GDM1 (cell line): ENCODE measurements around the gene IKZF4.

ENCODE experiments used
- DNase-seq: peaks from one replicate; lab custom pipeline; 2025; lab: John Stamatoyannopoulos, UW

Gene IKZF4

DNA sequence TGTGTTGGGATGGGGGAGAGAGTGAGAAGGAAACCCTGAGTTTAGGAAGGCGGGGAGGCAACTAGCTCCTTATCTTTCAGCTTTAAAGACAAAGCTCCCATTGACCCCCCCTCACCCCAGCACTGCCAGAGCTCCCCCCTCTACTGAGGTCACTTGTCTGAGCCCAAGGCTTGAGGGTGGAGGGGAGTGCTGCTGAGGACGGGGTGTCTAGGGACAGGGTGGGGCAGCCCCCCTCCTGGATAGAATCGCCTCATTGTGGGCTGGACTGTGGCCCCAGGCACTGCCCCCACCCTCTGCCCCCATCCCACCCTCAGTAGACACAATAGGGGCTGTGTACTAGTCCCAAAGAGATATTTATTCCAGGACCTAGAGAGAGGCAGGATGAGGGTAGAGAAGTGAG lies 62.1 kb downstream of the IKZF4 start:
- DNase-seq = no peak

DNA sequence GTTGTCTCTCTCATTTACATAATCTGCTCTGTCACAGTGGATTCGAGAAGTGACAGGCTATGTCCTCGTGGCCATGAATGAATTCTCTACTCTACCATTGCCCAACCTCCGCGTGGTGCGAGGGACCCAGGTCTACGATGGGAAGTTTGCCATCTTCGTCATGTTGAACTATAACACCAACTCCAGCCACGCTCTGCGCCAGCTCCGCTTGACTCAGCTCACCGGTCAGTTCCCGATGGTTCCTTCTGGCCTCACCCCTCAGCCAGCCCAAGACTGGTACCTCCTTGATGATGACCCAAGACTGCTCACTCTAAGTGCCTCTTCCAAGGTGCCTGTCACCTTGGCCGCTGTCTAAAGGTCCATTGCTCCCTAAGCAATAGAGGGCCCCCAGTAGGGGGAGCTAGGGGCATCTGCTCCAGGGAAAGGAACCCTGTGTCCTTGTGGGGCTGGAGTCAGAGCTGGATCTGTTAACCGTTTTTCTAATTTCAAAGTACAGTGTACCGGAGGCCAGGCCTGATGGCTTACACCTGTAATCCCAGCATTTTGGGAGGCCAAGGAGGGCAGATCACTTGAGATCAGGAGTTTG lies 64.2 kb downstream of the IKZF4 start:
- no peak for DNase-seq

DNA sequence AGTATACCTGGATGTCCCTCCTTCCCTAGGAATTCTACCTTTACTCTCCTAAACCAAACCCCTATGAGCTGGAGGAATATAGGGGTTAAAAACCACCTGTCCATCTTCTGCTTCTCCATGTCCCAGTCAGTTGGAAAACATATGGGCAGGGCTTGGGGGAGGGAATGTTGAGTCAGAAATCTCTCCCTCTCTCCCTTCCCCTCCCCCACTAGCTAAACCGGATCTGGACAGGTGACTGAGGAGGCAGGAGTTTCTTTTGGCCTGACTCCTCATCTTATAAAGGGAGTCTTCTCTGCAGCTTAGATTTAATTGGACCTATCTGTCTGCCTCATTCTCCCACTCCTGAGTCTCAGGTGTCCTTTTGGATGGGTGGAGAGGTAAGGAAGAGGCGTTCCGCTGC lies 65.3 kb downstream of the IKZF4 start:
- DNase-seq = no peak

DNA sequence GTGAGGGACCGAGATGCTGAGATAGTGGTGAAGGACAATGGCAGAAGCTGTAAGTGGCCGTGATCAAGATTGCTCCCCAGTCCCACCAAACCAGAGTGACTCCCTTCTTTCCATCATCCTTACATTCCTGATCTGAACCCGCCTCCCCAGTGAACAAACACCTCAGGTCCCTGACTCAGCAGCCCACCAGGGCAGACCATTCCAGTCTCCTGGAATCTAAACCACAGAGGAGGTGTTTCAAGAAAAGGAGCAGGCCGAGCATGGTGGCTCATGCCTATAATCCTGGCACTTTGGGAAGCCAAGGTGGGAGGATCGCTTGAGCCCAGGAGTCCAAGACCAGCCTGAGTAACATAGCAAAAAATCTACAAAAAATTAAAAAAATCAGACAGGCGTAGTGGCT lies 65.8 kb downstream of the IKZF4 start:
- DNase-seq = no peak

DNA sequence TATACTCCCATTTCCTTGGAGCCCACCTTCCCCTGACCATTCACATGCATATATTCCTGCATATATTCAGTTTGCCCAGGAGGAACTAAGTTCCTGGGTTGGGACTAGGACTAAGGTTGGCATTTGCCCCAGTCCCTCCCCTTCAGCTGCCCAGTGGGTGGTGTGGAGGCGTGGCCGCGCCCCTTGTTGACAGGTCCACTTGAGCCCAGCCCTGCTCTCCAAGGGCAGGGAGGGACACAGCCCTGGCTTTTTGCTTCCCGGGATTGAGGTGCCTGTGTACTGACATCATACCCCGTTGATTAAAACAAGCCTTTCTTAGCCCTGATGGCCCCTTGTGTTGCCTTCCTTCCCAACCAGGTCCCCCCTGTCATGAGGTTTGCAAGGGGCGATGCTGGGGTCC lies 66.4 kb downstream of the IKZF4 start:
- DNase-seq = no peak
